Ascending aorta (tissue), 2 donors: ENCODE results near the gene NPEPPS. TPM values are rescaled to one million over a fixed set of nuclear protein-coding genes. Genes with fewer than 3 reads are reported as not detected.
A peak's percentile ranks its signal among the peaks of the same experiment; 100 is the strongest.

ENCODE experiments used
- DNase-seq, 2 donors: peaks; one replicate each; pipeline ENCODE4 v3.0.0-alpha.2; 2019; ENCODE audit warnings: low spot score in 2 of 2
- H3K27ac ChIP-seq, 2 donors: fragments of 200-600 bp; sonication (generic); one replicate each; pipeline ENCODE4 v1.5.1; 2016 to 2017; ENCODE audit warnings: mild to moderate bottlenecking in 1 of 2
- H3K27me3 ChIP-seq: fragments of 200-600 bp; sonication (generic); one replicate; pipeline ENCODE4 v1.5.1; 2017
- H3K36me3 ChIP-seq, 2 donors: fragments of 200-600 bp; sonication (generic); one replicate each; pipeline ENCODE4 v1.5.1; 2016
- H3K4me1 ChIP-seq, 2 donors: fragments of 200-600 bp; sonication (generic); one replicate each; pipeline ENCODE4 v1.5.1; 2016 to 2017; ENCODE audit warnings: mild to moderate bottlenecking in 1 of 2
- H3K4me3 ChIP-seq, 2 donors: fragments of 200-600 bp; sonication (generic); one replicate each; pipeline ENCODE4 v1.5.1; 2016 to 2017; ENCODE audit warnings: mild to moderate bottlenecking in 1 of 2
- H3K9me3 ChIP-seq, 2 donors: fragments of 200-600 bp; sonication (generic); one replicate each; pipeline ENCODE4 v1.5.1; 2016
- CTCF ChIP-seq, 3 experiments: fragments of 200-600 bp in 2 of 3; fragments of 450-650 bp in 1 of 3; sonication (generic) in 2 of 3; IDR thresholded peaks; one replicate each; pipeline ENCODE4 v1.5.1; 2016 to 2019; ENCODE audit warnings: antibody characterized with exemption in 3 of 3, mild to moderate bottlenecking in 1 of 3, moderate library complexity in 1 of 3
- intact Hi-C: fragments of 100-400 bp; cut with DNase I; formaldehyde crosslinking; loops from one replicate; pipeline ENCODE4 v1.15.1; 2023
- total RNA-seq: library from RNA; depleted of rRNA; stranded (reverse); fragments of >200 nt; gene quantifications from one replicate; pipeline ENCODE4 v1.1.0, GENCODE V29; 2016

The NPEPPS gene
- total RNA-seq, 1 donor from 2014 or later: 23.3 TPM

- Histone ChIP-seq H3K9me3 (no peaks in the 10 kb centered on the region), H3K36me3 (peaks cover 36 to 41% of the 10 kb centered on the region in 2 donors), H3K27ac (peak overlapping the region; percentile 72 to 79), H3K4me1 (peaks cover 0 to 26% of the 10 kb centered on the region in 2 donors), H3K27me3 (no peaks in the 10 kb centered on the region), H3K4me3 (peak overlapping the region in 1 of 2 donors; percentile 2)
- intact Hi-C loops: no loop called here
- DNase-seq: no peak
- TF ChIP-seq CTCF (IDR thresholded peaks at IDR 0.05): no peak
These were observed 90.6 kb downstream of the NPEPPS start for GRCh38 chr17:47621293-47622179.

DNA sequence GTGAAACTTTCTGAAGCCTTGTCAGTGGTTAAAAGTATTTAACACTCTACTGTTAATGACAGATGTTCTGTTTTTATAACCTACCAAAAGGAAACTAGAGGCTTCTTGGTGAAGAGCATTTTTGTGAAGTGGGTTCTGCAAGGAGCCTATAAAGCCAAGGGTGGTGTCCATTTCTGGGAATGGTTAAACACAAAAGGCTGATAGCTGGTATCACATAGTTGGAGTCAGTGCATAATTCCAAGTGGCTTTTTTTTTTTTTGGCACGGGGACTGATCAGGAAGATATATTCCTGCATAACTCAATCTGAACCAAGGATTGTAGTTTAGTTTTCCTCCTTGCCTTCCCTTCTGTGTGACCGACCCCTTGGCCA is 91.3 kb downstream of the NPEPPS start:
- Histone ChIP-seq H3K36me3 (peaks cover 32 to 39% of the 10 kb centered on the region in 2 donors), H3K4me1 (peaks cover 0 to 26% of the 10 kb centered on the region in 2 donors), H3K27me3 (no peaks in the 10 kb centered on the region), H3K4me3 (peak overlapping the region in 1 of 2 donors; percentile 2), H3K9me3 (no peaks in the 10 kb centered on the region), H3K27ac (peak overlapping the region; percentile 72 to 79)
- no peak for DNase-seq
- no peak for TF ChIP-seq CTCF (IDR thresholded peaks at IDR 0.05)
- intact Hi-C loops: no loop called here

DNA sequence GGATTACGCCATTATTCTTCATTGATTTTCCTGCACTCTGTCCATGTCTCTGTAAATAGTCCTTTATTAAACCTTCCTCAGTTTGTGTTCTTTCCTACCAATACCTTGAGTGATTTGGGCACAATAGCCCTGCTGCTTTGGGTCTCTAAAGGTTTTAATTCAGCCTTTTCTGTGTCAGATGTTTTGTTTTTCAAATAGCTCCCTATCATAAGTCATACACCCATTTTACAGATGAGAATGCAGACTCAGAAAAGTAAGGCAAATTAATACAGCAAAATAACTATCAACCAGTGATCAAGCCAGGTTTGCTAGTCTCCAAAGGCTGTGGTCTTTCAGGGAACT is 93.8 kb downstream of the NPEPPS start:
- TF ChIP-seq CTCF (IDR thresholded peaks at IDR 0.05): no peak

DNA sequence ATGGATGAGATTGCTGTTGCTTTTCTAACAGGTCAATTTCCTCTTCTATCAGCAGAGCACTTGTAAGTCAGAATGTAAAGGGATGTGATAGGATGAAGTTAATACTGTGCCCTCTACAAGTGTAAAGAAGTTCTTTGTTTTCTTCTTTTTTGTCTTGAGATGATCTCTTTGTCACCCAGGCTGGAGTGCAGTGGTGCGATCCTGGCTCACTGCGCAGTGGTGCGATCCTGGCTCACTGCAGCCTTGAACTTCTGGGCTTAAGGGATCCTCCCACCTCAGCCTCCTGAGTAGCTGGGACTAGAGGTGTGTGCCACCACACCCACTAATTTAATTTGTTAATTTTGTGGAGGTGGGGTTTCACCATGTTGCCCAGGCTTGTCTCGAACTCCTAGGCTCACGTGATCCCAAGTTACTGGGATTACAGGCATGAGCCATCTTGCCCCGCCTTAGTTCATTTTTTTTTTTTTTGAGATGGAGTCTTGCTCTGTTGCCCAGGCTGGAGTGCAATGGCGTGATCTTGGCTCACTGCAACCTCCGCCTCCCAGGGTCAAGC is 97.2 kb downstream of the NPEPPS start:
- intact Hi-C loops: no loop called here
- H3K36me3 ChIP-seq: peaks cover 15% of the 10 kb centered on the region in 2 donors
- H3K4me1 ChIP-seq: no peaks in the 10 kb centered on the region
- no peak overlapping the region for H3K27ac ChIP-seq
- DNase-seq: no peak
- H3K4me3 ChIP-seq: no peak overlapping the region
- no peaks in the 10 kb centered on the region for H3K27me3 ChIP-seq
- TF ChIP-seq CTCF (IDR thresholded peaks at IDR 0.05): no peak
- no peaks in the 10 kb centered on the region for H3K9me3 ChIP-seq

More for the DNA sequence above, 93.8 kb downstream of the NPEPPS start:
- peaks cover 12 to 21% of the 10 kb centered on the region in 2 donors for H3K36me3 ChIP-seq
- DNase-seq: no peak
- H3K4me1 ChIP-seq: peaks cover 0 to 26% of the 10 kb centered on the region in 2 donors
- no peaks in the 10 kb centered on the region for H3K9me3 ChIP-seq
- no peak overlapping the region for H3K27ac ChIP-seq
- intact Hi-C loops: no loop called here
- H3K4me3 ChIP-seq: no peak overlapping the region
- H3K27me3 ChIP-seq: no peaks in the 10 kb centered on the region

- no peaks in the 10 kb centered on the region for H3K9me3 ChIP-seq
- no peak for TF ChIP-seq CTCF (IDR thresholded peaks at IDR 0.05)
- intact Hi-C loops: no loop called here
- no peak for DNase-seq
- H3K27me3 ChIP-seq: no peaks in the 10 kb centered on the region
- H3K4me3 ChIP-seq: no peak overlapping the region
- H3K27ac ChIP-seq: no peak overlapping the region
- peaks cover 0 to 7% of the 10 kb centered on the region in 2 donors for H3K36me3 ChIP-seq
- no peaks in the 10 kb centered on the region for H3K4me1 ChIP-seq
These were observed 98.9 kb downstream of the NPEPPS start for GRCh38 chr17:47629826-47630225.
